ENCODE data around the gene PIEZO2. TPM values are rescaled to one million over a fixed set of nuclear protein-coding genes. Genes with fewer than 3 reads are reported as not detected.

The PIEZO2 gene
- total and polyA plus RNA-seq, 12 donors, result 0.07 to 1.4 (median 0.25) TPM; not detected in 1

GRCh38 chr18:11121443-11121849, 27.9 kb downstream of the PIEZO2 start:
- no peak for DNase-seq
- intact Hi-C loops (cut with DNase I), result no loop called here
- Histone ChIP-seq H3K9me3 (no peaks in the 10 kb centered on the region), H3K4me3 (no peak overlapping the region), H3K4me1 (no peaks in the 10 kb centered on the region), H3K27me3 (peaks cover 0 to 19% (median 9%) of the 10 kb centered on the region in 7 donors), H3K36me3 (no peaks in the 10 kb centered on the region), H3K27ac (no peak overlapping the region)
- TF ChIP-seq, protein P1, sequence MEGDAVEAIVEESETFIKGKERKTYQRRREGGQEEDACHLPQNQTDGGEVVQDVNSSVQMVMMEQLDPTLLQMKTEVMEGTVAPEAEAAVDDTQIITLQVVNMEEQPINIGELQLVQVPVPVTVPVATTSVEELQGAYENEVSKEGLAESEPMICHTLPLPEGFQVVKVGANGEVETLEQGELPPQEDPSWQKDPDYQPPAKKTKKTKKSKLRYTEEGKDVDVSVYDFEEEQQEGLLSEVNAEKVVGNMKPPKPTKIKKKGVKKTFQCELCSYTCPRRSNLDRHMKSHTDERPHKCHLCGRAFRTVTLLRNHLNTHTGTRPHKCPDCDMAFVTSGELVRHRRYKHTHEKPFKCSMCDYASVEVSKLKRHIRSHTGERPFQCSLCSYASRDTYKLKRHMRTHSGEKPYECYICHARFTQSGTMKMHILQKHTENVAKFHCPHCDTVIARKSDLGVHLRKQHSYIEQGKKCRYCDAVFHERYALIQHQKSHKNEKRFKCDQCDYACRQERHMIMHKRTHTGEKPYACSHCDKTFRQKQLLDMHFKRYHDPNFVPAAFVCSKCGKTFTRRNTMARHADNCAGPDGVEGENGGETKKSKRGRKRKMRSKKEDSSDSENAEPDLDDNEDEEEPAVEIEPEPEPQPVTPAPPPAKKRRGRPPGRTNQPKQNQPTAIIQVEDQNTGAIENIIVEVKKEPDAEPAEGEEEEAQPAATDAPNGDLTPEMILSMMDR (IDR thresholded peaks at IDR 0.05), result no peak
- ATAC-seq, result no peak
- WGBS, 2 donors, result 41 to 42% methylated on average over 2 of the region's 2 CpGs

- no peaks in the 10 kb centered on the region for H3K4me1 ChIP-seq
- 61 to 62% methylated on average over 5 of the region's 5 CpGs for WGBS, 2 donors
- intact Hi-C loops (cut with DNase I), result no loop called here
- TF ChIP-seq, protein P1 (IDR thresholded peaks at IDR 0.05), result no peak
- no peak overlapping the region for H3K27ac ChIP-seq
- no peak for ATAC-seq
- H3K27me3 ChIP-seq, result peaks cover 0 to 19% (median 9%) of the 10 kb centered on the region in 7 donors
- no peak overlapping the region for H3K4me3 ChIP-seq
- no peaks in the 10 kb centered on the region for H3K36me3 ChIP-seq
- no peaks in the 10 kb centered on the region for H3K9me3 ChIP-seq
- no peak for DNase-seq
Observed at GRCh38 chr18:11119959-11120587, 29.3 kb downstream of the PIEZO2 start.

- ATAC-seq (no peak), DNase-seq (no peak)
- intact Hi-C loops (cut with DNase I), result no loop called here
- no peak overlapping the region for H3K27ac ChIP-seq
- 60 to 70% methylated on average over 4 of the region's 4 CpGs for WGBS, 2 donors
- H3K27me3 ChIP-seq, result peaks cover 0 to 19% (median 9%) of the 10 kb centered on the region in 7 donors
- H3K4me3 ChIP-seq, result no peak overlapping the region
- no peaks in the 10 kb centered on the region for H3K4me1 ChIP-seq
- TF ChIP-seq, protein P1 (IDR thresholded peaks at IDR 0.05), result no peak
- H3K36me3 ChIP-seq, result no peaks in the 10 kb centered on the region
- no peaks in the 10 kb centered on the region for H3K9me3 ChIP-seq
Observed at GRCh38 chr18:11119550-11119949, 29.8 kb downstream of the PIEZO2 start.

GRCh38 chr18:11118051-11118766, 31.2 kb downstream of the PIEZO2 start:
- WGBS, 2 donors, result 67 to 70% methylated on average over 3 of the region's 3 CpGs
- no peak overlapping the region for H3K4me3 ChIP-seq
- no peaks in the 10 kb centered on the region for H3K4me1 ChIP-seq
- no peaks in the 10 kb centered on the region for H3K36me3 ChIP-seq
- DNase-seq (no peak), ATAC-seq (no peak)
- H3K27ac ChIP-seq, result no peak overlapping the region
- H3K9me3 ChIP-seq, result no peaks in the 10 kb centered on the region
- TF ChIP-seq, protein P1 (IDR thresholded peaks at IDR 0.05), result no peak
- peaks cover 0 to 12% (median 9%) of the 10 kb centered on the region in 7 donors for H3K27me3 ChIP-seq
- intact Hi-C loops (cut with DNase I), result no loop called here
